ENCODE results near the gene TPM2.
A peak's percentile ranks its signal among the peaks of the same experiment; 100 is the strongest.

The TPM2 gene

DNA sequence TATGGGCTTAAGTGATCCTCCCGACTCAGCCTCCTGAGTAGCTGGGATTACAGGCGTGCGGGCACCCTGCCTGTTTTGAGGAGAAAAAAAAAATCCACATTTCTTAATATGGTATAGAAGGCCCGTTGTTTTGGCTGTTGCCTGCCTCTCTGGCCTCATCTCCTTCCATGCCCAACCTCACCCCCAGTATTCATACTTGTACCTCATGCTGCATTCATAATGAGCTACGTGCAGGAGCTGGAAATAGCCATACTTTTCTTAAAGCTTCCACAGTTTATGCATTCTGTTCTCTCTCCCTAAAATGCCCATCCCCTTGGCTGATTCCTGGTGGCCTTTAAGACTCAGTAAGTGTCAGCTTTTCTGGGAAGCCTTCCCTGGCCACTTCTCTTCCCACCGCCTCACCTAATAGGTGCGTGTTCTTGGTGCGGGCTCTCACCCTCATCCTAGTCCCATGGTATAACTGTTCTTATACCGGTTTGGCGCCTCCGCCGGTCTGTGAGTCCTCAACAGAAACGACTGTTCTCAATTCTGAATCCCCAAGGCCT is 2.1 kb upstream of the TPM2 start:
- ATAC-seq = no peak

DNA sequence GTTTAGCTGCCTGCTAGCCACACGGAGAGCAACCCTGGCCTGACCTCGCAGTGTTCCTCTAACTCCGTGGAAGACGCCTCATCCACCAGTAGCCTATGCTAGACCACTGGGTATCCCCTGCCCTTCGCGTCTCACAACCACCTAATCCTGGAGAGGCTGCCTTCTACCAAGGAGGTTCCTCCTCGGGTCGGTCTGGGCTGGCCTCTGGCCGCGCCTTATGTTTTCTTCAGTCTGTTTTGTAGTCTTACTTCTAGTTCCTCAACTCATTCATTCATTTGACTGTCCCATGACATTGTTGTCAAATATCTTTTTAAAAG is 1.6 kb upstream of the TPM2 start:
- ATAC-seq = no peak

DNA sequence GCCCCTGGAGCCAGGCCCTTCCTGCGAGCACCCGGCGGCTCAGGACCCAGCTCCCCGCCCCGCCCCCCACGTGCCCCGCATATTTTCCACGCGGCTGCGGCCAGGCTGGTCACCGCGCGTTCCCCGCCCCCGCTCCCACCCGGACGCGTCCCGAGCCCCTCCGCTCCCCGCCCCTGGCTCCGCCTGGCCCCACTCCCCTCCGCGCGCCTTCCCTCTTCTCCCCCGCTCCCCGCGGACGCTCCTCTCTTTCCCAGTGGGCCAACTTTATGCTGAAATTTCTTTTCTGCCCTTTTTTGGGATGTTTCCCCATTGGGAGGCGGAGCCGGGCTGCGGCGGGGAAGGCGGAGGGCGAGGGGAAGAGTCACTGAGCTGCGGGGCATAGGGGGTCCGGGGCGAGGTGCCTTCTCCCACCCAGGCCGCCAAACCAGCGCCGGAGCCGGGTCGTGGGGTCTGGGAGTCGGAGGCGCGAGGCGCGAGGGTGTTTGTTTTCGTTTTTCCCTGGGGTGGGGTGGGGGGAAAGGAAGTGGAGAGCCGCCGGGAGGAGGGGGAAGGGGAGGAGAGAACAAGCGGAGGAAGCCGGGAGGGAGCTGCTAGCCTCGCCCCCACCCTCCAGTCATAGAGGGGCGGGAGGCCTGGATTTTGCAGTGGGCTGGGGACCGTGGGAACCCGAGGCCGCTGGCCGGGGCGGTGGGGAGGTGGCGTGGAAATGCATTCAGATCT is 1.0 kb upstream of the TPM2 start:
- ATAC-seq = peak; percentile 12 to 25

DNA sequence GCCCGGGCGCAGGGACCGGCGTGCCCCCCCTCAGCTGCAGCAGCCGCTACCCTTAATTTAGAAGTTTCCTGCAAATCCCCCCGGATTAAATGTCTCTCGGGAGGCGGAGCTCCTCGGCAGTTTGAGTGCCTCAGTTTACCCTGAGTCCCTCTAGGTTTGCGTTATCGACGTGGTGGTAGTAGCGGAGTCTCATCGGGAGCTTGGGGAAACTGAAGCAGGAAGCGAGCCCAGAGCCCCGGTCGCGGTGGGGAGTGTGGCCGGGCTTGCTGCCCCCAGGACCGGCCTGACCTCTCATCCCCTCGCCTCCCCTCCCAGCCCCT is 529 bp upstream of the TPM2 start:
- no peak for ATAC-seq

DNA sequence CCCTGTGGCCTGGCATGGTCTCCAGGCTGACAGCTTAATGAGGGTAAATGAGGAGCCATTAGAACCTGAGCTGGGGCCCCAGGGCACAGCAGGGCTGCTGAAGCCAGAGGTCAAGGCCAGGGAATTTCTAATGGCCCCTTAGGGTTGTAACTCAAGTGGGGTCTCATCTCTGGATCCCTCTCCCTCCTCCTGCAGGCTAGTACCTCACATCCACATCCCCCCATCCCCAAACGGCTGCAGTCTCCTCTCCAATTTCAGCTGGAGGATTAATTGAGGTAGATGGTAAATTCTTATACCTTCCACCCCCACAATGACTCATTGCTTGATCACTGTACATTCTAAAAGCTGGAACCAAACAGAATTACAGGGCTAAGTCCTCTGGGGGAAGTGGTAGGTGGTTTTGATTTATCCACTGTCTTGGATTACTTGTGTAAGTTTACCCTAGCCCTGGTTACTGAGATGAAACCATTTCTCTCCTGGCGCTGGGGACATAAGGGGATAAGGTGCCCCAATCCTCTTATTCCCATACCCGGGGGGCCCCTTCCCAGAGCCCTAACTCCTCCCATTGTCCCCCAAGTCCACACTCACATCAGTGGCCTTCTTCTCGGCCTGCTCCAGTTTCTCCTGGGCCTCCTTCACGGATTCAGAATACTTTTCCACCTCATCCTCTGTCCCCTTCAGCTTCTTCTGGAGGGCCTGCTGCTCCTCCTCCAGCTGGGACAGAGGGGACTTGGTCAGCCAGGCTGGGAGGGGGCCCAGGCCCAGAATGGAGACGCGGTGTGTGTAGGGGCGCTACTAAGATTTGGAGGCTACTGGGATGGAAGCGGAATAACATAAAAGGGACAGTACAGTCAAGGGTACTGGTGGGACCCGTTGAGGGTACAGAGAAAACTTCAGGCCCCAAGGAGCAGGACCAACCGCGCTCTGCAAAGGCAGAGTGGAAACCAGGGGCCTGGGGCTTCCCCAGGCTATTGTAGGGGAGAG is 875 bp downstream of the TPM2 start:
- ATAC-seq = peak; percentile 80 to 84

DNA sequence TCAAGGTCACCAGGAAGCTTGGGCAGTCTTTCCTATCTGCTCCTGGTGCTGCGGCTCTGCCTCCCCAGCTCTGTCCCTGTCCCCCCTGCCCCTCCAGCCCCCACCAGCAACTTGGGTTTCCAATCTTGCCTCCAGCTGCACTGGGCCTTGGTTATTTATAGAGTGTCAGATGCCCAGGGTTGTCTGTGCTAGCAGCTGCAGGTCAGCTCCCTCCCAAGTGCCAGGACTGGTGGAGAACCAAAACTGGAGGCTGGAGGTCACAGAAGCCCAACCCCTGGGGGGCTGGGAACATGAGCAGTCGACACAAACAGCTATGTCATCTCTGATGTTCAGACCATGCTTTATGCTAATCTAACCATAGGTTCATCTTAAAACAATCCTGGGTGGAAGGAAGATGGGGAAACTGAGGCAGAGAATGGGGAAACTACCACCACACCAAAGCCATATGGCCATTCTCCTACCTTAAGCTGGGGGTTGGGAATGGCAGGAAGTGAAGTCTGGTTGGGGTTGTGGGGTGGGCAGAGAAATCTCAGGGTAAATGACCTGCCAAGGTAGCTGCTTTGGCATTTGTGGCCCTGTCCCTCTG is 1.7 kb downstream of the TPM2 start:
- no peak for ATAC-seq

DNA sequence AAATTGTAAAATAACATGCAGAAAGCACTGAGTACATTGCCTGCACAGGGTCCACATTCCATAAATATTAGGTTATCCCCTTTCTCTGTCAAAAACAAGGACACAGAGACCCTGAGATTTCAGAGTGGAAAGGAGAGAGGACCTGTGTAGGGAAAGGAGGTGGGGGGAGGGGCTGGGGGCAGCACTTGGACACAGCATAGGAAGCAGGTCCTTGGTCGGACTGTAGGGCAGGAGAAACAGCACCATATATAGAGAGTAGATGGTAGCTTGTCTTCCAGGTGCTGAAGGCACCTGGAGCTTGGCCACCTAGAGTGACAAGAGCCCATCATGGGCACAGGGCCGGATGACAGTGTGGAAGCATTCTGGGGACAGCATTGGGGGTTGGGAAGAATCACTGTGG is 2.4 kb downstream of the TPM2 start:
- no peak for ATAC-seq

DNA sequence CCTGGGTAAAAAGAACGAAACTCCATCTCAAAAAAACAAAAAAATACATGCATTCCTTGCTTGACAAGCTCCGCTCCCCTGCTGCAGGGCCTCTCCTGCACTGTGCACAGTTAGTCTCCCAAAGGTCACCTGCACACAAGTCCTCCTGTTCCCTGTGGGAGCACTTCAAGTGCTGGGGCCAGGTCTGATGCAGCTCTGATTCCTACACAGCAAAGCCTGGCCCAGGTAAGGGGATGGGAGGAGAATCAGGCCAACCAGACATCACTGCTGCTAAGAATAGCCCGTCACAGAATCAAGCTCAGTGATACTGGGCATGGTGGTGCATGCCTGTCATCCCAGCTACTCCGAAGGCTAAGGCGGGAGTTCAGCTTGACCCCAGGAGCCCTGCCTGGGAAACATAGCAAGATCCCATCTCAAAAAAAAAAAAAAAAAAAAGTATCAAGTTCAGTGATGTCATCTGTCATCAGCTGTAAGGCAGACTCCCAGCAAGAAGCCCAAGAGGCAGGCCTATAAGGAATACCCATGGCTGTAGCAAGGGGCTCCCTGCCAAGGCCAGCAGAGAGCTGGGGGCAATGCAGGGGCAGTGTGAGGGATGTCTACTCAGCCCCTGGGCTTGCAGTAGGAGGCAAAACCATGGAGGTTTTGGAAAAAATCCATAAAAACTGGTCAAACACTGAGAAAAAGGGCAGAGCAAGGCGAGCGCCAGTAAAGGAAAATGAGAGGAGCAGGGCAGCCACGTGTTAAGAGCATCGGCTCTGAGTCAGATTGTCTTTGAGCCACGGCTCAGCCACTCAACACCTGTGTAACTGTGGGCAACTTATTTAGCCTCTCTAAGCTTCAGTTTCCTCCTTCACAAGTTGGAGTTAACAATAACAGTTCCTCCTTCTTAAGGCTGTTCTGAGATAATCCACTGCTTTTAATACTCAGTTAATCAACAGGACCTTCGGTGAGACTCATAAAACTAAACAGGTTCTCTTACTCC is 3.2 kb downstream of the TPM2 start:
- ATAC-seq = no peak

DNA sequence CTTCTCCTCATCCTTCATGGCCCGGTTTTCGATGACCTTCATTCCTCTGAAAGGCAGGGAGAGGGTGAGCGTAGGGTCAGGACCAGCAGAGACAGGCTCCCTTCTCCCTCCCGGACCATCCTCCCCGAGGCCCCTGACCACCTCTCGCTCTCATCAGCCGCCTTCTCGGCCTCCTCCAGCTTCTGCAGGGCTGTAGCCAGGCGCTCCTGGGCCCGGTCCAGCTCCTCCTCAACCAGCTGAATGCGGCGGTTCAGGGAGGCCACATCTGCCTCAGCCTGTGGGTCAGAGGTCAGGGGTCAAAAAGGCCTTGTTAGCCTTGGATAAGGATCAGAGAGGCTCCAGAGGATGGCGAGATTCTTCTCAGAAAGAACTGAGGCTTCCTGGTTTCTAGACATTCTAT is 4.2 kb downstream of the TPM2 start:
- ATAC-seq = no peak

DNA sequence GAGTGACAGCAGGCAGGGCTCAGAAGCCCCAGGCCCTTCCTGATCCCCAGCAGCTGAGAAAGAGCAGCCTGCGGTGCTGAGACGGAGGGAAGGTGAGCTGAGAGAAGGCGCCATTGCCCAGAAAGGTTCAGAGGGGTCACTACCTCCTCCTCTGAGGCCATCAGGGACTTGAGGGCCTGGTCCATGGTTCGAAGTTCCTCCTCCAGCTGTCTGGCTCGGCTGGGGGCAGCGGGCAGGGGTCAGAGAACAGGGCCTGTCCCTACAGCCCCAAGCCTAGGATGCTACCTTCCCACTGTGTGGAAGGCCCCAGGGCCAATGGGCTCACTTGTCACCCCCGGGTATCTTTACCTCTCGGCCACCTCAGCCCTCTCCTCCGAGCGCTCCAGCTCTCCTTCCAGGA is 4.8 kb downstream of the TPM2 start:
- ATAC-seq = no peak

DNA sequence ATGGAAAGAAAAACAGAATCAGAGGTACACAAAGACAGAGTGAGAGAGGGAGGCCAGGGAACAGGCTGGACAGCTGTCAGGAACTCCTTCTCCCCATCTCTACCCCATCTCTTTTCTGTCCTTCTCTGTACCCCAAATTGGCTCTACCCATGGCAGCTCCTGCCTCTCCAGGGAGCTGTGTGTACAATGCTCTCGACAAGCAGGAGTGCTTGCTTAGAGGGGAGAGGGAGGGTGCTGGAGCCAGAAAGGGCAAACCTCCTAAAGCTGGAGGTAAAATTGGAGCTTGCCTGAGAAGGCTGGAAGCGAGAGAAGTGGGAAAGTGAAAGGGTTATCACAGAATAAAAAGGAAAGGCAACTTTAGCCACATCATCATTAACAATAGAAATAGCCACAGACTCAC is 6.4 kb downstream of the TPM2 start:
- ATAC-seq = no peak

DNA sequence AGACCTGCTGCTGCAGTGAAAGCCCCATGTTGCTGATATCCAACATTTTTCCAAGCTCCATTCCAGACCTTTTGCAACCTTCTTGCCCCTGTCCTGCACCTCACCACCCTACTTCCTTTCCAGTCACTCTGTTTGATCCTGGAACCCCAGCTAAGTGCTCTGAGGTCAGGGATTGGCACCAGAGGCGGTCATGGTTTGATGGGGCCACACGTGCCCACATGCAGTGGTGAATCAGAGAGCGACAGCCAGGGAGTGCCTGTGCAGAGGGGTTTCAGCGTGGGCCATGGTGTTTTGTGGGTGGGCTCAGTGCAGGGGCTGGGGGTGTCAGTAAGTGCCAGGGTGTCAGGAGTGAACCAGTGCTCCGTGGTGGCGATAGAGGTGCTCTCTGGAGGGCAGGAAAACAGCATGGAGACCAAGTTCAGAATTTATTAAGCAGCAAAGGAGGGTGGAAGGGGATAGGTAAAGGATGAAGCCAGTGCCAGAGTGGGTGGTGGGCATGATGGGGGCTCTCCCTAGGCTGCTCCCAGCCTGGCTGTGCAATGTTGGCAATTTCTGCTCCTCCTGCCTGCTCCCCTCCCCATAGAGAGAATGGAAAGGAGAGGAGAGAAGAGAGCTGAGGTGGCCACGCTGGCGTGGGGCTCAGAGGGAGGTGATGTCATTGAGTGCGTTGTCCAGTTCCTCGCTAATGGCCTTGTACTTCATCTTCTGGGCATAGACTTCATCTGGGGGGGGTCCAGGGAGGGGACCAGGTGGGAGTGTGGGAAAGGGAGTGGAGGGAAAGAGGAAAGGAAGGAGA is 7.0 kb downstream of the TPM2 start:
- ATAC-seq = no peak

DNA sequence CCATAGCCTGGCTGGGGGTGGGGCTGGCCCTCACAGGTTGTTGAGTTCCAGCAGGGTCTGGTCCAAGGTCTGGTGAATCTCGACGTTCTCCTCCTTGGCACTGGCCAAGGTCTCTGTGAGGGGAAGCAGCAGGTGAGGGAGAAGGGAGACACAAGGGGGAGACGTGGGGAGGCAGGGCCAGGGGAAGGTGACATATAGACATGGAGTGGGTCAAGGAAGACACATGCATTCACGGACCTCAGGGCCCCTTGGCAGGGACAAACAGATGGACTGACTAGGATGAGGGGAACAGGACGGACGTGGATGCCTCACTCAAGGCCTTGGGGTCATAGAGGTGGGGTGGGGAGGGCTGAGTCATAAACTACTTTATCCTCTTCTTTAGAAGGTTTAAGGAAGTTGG is 7.7 kb downstream of the TPM2 start:
- ATAC-seq = no peak

DNA sequence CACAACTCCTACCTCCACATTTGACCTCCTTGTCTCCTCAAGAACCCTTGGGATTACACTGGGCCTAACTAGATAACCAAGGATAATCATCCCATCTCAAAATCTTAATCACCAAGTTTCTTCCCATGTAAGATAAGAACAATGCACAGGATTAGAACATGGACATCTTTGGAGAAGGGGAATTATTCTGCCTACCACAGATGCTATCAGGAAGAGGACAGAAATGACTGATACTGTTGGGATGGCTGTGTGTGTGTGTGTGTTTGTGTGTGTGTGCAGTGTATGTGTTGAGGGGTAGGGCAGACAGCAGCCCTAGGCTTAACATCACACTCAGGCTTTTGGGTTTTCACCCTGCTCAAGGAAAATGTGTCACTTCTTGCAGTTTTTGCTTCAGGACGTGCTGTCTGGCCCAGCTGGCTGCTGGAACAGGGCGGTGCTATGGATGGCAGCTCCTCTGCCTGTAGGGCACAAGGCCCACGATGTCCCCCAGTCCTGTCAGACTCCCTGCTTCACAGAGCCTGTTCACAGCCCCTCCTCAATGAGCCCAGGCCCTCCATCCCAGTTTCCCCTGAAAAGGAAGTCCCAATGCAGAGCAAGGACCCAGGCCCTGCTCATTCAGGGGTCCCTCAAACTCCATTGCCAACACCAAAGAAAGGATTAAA is 8.3 kb downstream of the TPM2 start:
- no peak for ATAC-seq

DNA sequence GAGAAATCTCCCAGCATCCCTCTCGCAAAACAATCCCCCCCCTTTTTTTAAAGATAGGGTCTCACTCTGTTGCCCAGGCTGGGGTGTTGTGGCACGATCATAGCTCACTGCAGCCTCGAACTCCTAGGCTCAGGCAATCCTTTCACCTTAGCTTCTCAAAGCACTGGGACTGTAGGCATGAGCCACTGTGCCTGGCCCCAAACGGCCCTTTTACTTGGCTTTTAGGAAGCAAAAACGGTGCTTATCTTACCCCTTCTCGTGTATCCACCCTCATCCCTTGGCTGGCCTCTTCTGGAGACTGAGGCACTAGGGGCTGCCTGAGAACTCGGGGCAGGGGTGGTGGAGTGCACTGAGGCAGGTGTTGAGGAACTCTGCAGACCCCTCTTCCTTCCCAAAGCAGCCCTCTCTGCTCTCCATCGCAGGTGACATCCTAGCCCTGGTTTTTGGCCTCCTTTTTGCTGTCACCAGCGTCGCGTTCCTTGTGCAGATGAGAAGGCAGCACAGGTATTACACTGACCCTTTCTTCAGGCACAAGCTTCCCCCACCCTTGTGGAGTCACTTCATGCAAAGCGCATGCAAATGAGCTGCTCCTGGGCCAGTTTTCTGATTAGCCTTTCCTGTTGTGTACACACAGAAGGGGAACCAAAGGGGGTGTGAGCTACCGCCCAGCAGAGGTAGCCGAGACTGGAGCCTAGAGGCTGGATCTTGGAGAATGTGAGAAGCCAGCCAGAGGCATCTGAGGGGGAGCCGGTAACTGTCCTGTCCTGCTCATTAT is 9.2 kb downstream of the TPM2 start:
- ATAC-seq = no peak

DNA sequence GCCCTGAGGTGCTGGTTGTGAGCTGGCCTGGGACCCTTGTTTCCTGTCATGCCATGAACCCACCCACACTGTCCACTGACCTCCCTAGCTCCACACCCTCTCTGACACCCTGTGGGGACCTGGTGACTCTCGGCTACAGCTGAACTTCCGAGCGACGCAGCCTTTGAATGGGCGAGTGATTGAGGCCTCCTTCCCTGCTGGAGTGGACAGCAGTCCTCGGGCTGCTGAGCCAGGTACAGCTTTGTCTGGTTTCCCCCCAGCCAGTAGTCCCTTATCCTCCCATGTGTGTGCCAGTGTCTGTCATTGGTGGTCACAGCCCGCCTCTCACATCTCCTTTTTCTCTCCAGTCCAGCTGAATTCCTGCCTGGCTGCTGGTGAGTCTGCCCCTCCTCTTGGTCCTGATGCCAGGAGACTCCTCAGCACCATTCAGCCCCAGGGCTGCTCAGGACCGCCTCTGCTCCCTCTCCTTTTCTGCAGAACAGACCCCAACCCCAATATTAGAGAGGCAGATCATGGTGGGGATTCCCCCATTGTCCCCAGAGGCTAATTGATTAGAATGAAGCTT is 9.9 kb downstream of the TPM2 start:
- ATAC-seq = no peak

DNA sequence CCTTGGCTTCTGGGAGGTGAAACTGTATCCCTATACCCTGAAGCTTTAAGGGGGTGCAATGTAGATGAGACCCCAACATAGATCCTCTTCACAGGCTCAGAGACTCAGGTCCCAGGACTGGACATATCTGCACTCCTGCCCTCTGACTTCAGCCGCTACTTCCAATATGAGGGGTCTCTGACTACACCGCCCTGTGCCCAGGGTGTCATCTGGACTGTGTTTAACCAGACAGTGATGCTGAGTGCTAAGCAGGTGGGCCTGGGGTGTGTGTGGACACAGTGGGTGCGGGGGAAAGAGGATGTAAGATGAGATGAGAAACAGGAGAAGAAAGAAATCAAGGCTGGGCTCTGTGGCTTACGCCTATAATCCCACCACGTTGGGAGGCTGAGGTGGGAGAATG is 10.6 kb downstream of the TPM2 start:
- ATAC-seq = no peak

DNA sequence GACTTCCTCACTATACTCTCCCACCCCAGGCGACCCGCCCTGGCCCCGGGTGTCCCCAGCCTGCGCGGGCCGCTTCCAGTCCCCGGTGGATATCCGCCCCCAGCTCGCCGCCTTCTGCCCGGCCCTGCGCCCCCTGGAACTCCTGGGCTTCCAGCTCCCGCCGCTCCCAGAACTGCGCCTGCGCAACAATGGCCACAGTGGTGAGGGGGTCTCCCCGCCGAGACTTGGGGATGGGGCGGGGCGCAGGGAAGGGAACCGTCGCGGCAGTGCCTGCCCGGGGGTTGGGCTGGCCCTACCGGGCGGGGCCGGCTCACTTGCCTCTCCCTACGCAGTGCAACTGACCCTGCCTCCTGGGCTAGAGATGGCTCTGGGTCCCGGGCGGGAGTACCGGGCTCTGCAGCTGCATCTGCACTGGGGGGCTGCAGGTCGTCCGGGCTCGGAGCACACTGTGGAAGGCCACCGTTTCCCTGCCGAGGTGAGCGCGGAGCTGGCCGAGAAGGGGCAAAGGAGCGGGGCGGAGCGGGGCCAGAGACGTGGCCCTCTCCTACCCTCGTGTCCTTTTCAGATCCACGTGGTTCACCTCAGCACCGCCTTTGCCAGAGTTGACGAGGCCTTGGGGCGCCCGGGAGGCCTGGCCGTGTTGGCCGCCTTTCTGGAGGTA is 13.9 kb downstream of the TPM2 start:
- ATAC-seq = peak in 1 of 2 donors; percentile 62

DNA sequence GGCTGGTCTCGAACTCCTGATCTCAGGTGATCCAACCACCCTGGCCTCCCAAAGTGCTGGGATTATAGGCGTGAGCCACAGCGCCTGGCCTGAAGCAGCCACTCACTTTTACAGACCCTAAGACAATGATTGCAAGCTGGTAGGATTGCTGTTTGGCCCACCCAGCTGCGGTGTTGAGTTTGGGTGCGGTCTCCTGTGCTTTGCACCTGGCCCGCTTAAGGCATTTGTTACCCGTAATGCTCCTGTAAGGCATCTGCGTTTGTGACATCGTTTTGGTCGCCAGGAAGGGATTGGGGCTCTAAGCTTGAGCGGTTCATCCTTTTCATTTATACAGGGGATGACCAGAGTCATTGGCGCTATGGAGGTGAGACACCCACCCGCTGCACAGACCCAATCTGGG is 14.5 kb downstream of the TPM2 start:
- peak in 1 of 2 donors; percentile 20 for ATAC-seq
